ENCODE measurements around the gene CFAP73.

DNA sequence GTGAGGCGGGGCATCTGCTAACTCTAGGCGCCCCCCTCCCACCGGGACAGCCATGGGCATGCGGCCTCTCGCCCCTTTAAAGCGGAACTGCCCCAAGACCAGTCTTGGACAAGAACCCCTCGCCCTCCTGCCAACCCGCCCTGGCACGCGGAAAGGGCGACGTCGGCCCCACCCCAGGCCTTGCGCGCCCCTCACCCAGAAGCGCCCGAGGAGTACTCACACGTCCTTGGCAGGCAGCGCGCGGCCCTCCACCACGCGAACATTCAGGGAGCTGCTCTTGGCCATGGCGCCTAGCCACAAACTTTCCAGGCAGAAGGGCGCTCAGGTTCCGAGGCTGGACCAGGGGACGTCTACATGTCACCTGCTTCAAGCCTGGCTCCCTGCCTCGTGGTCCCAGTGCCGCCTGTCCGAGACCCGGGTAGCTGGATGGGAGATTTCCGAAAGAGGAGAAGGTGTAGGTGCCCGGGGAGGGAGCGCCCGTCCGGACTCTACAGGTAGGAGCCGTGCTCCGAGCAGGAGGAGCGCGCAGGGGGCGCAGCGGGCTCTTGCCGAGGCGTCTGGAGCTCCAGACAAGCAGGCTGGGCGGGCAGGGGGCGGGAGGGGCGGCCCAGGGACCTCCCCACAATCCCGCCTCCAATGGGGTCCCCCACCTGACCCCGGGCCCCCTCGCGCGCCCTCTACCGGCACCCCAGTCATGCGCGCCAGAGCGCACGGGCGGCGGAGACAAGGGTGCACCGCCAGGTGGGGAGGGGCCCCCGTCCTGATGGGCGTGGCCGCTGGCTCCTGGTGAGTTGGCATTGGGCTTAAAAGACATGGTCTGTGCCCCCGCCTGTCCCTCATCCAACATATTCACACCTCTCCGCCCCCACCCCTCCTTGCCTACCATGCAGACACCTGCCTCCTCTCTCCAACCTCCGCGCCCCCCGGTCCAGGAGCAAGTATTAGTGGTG lies 14.1 kb upstream of the CFAP73 start, which contains the start of gene RASAL1:
- TF ChIP-seq, protein P1, sequence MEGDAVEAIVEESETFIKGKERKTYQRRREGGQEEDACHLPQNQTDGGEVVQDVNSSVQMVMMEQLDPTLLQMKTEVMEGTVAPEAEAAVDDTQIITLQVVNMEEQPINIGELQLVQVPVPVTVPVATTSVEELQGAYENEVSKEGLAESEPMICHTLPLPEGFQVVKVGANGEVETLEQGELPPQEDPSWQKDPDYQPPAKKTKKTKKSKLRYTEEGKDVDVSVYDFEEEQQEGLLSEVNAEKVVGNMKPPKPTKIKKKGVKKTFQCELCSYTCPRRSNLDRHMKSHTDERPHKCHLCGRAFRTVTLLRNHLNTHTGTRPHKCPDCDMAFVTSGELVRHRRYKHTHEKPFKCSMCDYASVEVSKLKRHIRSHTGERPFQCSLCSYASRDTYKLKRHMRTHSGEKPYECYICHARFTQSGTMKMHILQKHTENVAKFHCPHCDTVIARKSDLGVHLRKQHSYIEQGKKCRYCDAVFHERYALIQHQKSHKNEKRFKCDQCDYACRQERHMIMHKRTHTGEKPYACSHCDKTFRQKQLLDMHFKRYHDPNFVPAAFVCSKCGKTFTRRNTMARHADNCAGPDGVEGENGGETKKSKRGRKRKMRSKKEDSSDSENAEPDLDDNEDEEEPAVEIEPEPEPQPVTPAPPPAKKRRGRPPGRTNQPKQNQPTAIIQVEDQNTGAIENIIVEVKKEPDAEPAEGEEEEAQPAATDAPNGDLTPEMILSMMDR (IDR thresholded peaks at IDR 0.05; ENCODE audit: insufficient read depth, low read length, poor library complexity, severe bottlenecking), result peak; percentile 74
- TF ChIP-seq EZH2phosphoT487 (conservative IDR thresholded peaks at IDR 0.05; ENCODE audit: low read length), result no peak

All from SU-DHL-6 (cell line).